Liver (tissue), 9 donors: ENCODE results near the gene DEGS1. TPM values are rescaled to one million over a fixed set of nuclear protein-coding genes. Genes with fewer than 3 reads are reported as not detected.

Source experiments
- DNase-seq: peaks from one replicate; pipeline ENCODE4 v3.0.0-alpha.2; 2017; ENCODE audit warnings: low spot score
- H3K27ac ChIP-seq, 2 donors: one replicate each; pipeline ENCODE4 v1.7.0; 2013; ENCODE audit warnings: inconsistent platforms in 2 of 2, low read length in 2 of 2, control low read depth in 1 of 2, low read depth in 1 of 2, mild to moderate bottlenecking in 1 of 2
- H3K27me3 ChIP-seq, 4 donors: one replicate each; pipeline versions ENCODE4 v1.6.1 to v1.7.0; 2013; ENCODE audit warnings: low read length in 3 of 4, inconsistent platforms in 1 of 4, mild to moderate bottlenecking in 1 of 4, moderate library complexity in 1 of 4; ENCODE audit not compliant: control insufficient read depth in 4 of 4, insufficient read depth in 4 of 4
- H3K36me3 ChIP-seq, 4 donors: one replicate each; pipeline versions ENCODE4 v1.6.1 to v1.7.0; 2013; ENCODE audit warnings: low read length in 3 of 4, mild to moderate bottlenecking in 3 of 4, low read depth in 1 of 4, moderate library complexity in 1 of 4; ENCODE audit not compliant: control insufficient read depth in 4 of 4, insufficient read depth in 3 of 4
- H3K4me1 ChIP-seq, 4 donors: one replicate each; pipeline versions ENCODE4 v1.6.1 to v1.7.0; 2013; ENCODE audit warnings: low read length in 3 of 4, mild to moderate bottlenecking in 3 of 4, moderate library complexity in 1 of 4; ENCODE audit not compliant: control insufficient read depth in 4 of 4, insufficient read depth in 4 of 4
- H3K4me3 ChIP-seq, 3 donors: one replicate each; pipeline versions ENCODE4 v1.6.1 to v1.7.0; 2013; ENCODE audit warnings: low read length in 3 of 3, control low read depth in 1 of 3, low read depth in 1 of 3, mild to moderate bottlenecking in 1 of 3
- H3K9ac ChIP-seq, 2 donors: one replicate each; pipeline ENCODE4 v1.7.0; 2013; ENCODE audit warnings: low read length in 2 of 2, mild to moderate bottlenecking in 2 of 2, moderate library complexity in 2 of 2, control low read depth in 1 of 2, low read depth in 1 of 2
- H3K9me3 ChIP-seq, 4 donors: one replicate each; pipeline versions ENCODE4 v1.6.1 to v1.7.0; 2013; ENCODE audit warnings: low read length in 3 of 4; ENCODE audit not compliant: control insufficient read depth in 4 of 4
- ATF3 ChIP-seq: IDR thresholded peaks from 2 replicates; pipeline ENCODE4 v1.6.1; 2016; ENCODE audit warnings: antibody characterized with exemption
- EGR1 ChIP-seq, 2 donors: IDR thresholded peaks; 2 replicates each; pipeline ENCODE4 v1.6.1; 2016 to 2018; ENCODE audit warnings: antibody characterized with exemption in 2 of 2, low read depth in 2 of 2
- FOXA1 ChIP-seq: IDR thresholded peaks from 2 replicates; pipeline ENCODE4 v1.6.1; 2016; ENCODE audit warnings: antibody characterized with exemption
- FOXA2 ChIP-seq: IDR thresholded peaks from 2 replicates; pipeline ENCODE4 v1.6.1; 2016; ENCODE audit warnings: antibody characterized with exemption
- HNF4A ChIP-seq, 2 donors: conservative IDR thresholded peaks; 2 replicates each; pipeline ENCODE4 v1.6.1; 2016; ENCODE audit warnings: antibody characterized with exemption in 2 of 2, mild to moderate bottlenecking in 2 of 2
- JUND ChIP-seq, 2 donors: IDR thresholded peaks; 2 replicates each; pipeline ENCODE4 v1.6.1; 2016; ENCODE audit warnings: antibody characterized with exemption in 2 of 2
- MAX ChIP-seq: IDR thresholded peaks from 2 replicates; pipeline ENCODE4 v1.6.1; 2016; ENCODE audit warnings: antibody characterized with exemption
- NR2F2 ChIP-seq: IDR thresholded peaks from 2 replicates; pipeline ENCODE4 v1.6.1; 2016; ENCODE audit warnings: antibody characterized with exemption
- RAD21 ChIP-seq, 2 donors: IDR thresholded peaks; 2 replicates each; pipeline ENCODE4 v1.6.1; 2016; ENCODE audit warnings: antibody characterized with exemption in 2 of 2, mild to moderate bottlenecking in 2 of 2
- REST ChIP-seq: IDR thresholded peaks from 2 replicates; pipeline ENCODE4 v1.6.1; 2016; ENCODE audit warnings: antibody characterized with exemption, mild to moderate bottlenecking
- SP1 ChIP-seq: IDR thresholded peaks from 2 replicates; pipeline ENCODE4 v1.6.1; 2018; ENCODE audit warnings: antibody characterized with exemption, mild to moderate bottlenecking
- ZBTB33 ChIP-seq: IDR thresholded peaks from 2 replicates; pipeline ENCODE4 v1.6.1; 2016; ENCODE audit warnings: antibody characterized with exemption
- WGBS: extraction: QIAGEN DNeasy Blood & Tissue Kit; methylation state at CpG from one replicate; pipeline ENCODE4 v1.1.7; 2013; 5-methylcytosine and 5-hydroxymethylcytosine counted together
- polyA plus RNA-seq, 2 donors: library from polyadenylated mRNA; stranded (reverse) in 1 of 2; unstranded in 1 of 2; fragments of 200-250 nt in 1 of 2; fragments of >200 nt in 1 of 2; fragmentation: Nextera tagmentation in 1 of 2; extraction: Ambion mirVana in 1 of 2; gene quantifications; one replicate each; pipeline versions ENCODE4 v1.2.1 to v1.2.3, GENCODE V29; 2013 to 2015
- total RNA-seq, 2 donors: library from RNA; depleted of rRNA; stranded (reverse); fragments of >200 nt; gene quantifications; one replicate each; pipeline ENCODE4 v1.2.3, GENCODE V29; 2014
- donor health status: healthy.
- donor health status: healthy.
- donor health status: healthy.
- donor health status: healthy.
- donor health status: healthy.

DEGS1 gene
- total and polyA plus RNA-seq, 4 donors = 21.7 to 26.7 (median 22.6) TPM

GRCh38 chr1:224182057-224182865 lies 779 bp upstream of the DEGS1 start:
- TF ChIP-seq REST = no peak
- TF ChIP-seq RAD21 (IDR thresholded peaks at IDR 0.05) = no peak
- TF ChIP-seq EGR1 (IDR thresholded peaks at IDR 0.05; ENCODE audit: low read depth in 2 of 2) = no peak
- TF ChIP-seq JUND (IDR thresholded peaks at IDR 0.05) = no peak
- no peak for TF ChIP-seq FOXA1
- no peak for TF ChIP-seq ZBTB33
- no peak for TF ChIP-seq ATF3
- TF ChIP-seq SP1 = no peak
- no peak for TF ChIP-seq MAX
- Histone ChIP-seq H3K27ac (peak overlapping the region; percentile 76 to 95), H3K27me3 (no peaks in the 10 kb centered on the region), H3K9ac (peak overlapping the region; percentile 61 to 84), H3K4me3 (peak overlapping the region; percentile 44 to 98 (median 56)), H3K4me1 (peaks cover 2 to 17% (median 10%) of the 10 kb centered on the region in 4 donors), H3K9me3 (no peaks in the 10 kb centered on the region), H3K36me3 (no peaks in the 10 kb centered on the region)
- 60% methylated on average over 22 of the region's 22 CpGs for WGBS
- DNase-seq = no peak

GRCh38 chr1:224183591-224184312 lies 712 bp downstream of the DEGS1 start:
- TF ChIP-seq NR2F2 (no peak), FOXA2 (no peak), HNF4A (conservative IDR thresholded peaks at IDR 0.05) (no peak), FOXA1 (no peak), ZBTB33 (no peak), JUND (IDR thresholded peaks at IDR 0.05) (no peak)
- Histone ChIP-seq H3K27me3 (no peaks in the 10 kb centered on the region), H3K4me3 (peak overlapping the region; percentile 30 to 98 (median 84)), H3K9ac (peak overlapping the region; percentile 78 to 89), H3K36me3 (no peaks in the 10 kb centered on the region), H3K9me3 (no peaks in the 10 kb centered on the region), H3K27ac (peak overlapping the region; percentile 76 to 95), H3K4me1 (peaks cover 2 to 17% (median 10%) of the 10 kb centered on the region in 4 donors)
- peak; percentile 70 for DNase-seq
- WGBS = 7% methylated on average over 53 of the region's 53 CpGs
